Measurements from ENCODE around the gene PRAF2. TPM values are rescaled to one million over a fixed set of nuclear protein-coding genes. Genes with fewer than 3 reads are reported as not detected.
A peak's percentile ranks its signal among the peaks of the same experiment; 100 is the strongest.

PRAF2 gene
- total and polyA plus RNA-seq, 2 of the 13 experiments (the other 11 are each of a cell fraction or from before 2014, with no cell fraction given): 0.33 to 2.6 TPM

- FAIRE-seq: no peak
- CTCF ChIA-PET (ENCODE audit: low intra/inter-chr PET ratio, low total read pairs): no interaction called here
These were observed 6.3 kb downstream of the PRAF2 start for GRCh38 chrX:49067285-49068120.

More at GRCh38 chrX:49067285-49068120, 6.3 kb downstream of the PRAF2 start:
- Histone ChIP-seq H3K79me2 (ENCODE audit: insufficient read depth, low read length) (no peaks in the 10 kb centered on the region), H3K4me3 (replicated peaks in 1 of 3; ENCODE audit: insufficient read depth in 1 of 3, low read depth in 2 of 3, low read length in 3 of 3) (no peak overlapping the region), H2AFZ (ENCODE audit: low read length) (no peak overlapping the region), H3K9me3 (ENCODE audit: low read length) (no peaks in the 10 kb centered on the region), H3K4me2 (ENCODE audit: low read depth, low read length) (no peak overlapping the region), H4K20me1 (ENCODE audit: insufficient read depth, low read length) (no peaks in the 10 kb centered on the region), H3K27ac (ENCODE audit: extremely low read length, insufficient read depth, low read length) (no peak overlapping the region), H3K27me3 (ENCODE audit: control insufficient read depth in 1 of 2, insufficient read depth in 2 of 2, low read length in 2 of 2) (no peaks in the 10 kb centered on the region), H3K36me3 (replicated peaks in 1 of 2; ENCODE audit: control insufficient read depth in 1 of 2, insufficient read depth in 2 of 2, low read length in 2 of 2) (no peaks in the 10 kb centered on the region; a peak in 2 of 5 replicates), H3K4me1 (ENCODE audit: insufficient read depth, low read length) (no peaks in the 10 kb centered on the region), H3K9ac (ENCODE audit: insufficient read depth, low read depth, low read length) (no peak overlapping the region)
- TF ChIP-seq ZKSCAN8 (CRISPR knock-in tag; IDR thresholded peaks at IDR 0.05; ENCODE audit: borderline replicate concordance) (no peak), PRDM10 (CRISPR knock-in tag; IDR thresholded peaks at IDR 0.05; ENCODE audit: low read depth) (no peak), AGO2 (optimal IDR thresholded peaks at IDR 0.05; ENCODE audit: low read depth, low read length) (peak; percentile 20)
- intact Hi-C loops (cut with micrococcal nuclease; ENCODE audit: unreplicated experiment) (no loop called here), in situ Hi-C loops (cut with HindIII; ENCODE audit: extremely low pct_ligation_motif_present, low pct_unique_long_range_greater_than_20kb) (no loop called here)
- POLR2A ChIA-PET: no interaction called here
- ATAC-seq (no peak), DNase-seq (ENCODE audit: low spot score) (no peak)
- no TSS peak for BruUV-seq (replicated peaks)
- no CpG with 5 or more reads among the region's 41 CpGs for WGBS (ENCODE audit: low lambda C conversion rate)
